ENCODE results near the gene ZEB1. TPM values are rescaled to one million over a fixed set of nuclear protein-coding genes. Genes with fewer than 3 reads are reported as not detected.

The ZEB1 gene
- polyA plus RNA-seq, 1 donor from 2014 or later, result 18.0 TPM

DNA sequence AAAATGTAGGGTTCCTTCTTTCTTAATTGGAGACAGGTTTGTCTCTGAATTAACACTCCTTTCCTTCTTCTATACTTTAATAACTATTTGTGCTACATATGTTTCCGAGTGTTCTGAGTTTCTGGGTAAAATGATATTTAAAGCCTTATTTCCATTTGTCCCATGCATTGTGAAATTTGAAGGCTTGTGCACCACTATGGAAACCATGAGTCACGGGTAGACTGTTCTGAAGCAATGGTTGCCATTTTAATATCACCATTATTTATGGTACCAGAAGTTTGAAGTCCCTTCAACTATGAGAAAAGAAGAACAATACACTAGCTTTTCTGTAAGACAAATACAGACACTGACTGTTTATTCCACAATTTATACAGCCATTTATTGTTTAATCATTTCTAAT, 44.7 kb upstream of the ZEB1 start:
- H3K36me3 ChIP-seq (ENCODE audit: insufficient read depth, low read length), result no peaks in the 10 kb centered on the region

DNA sequence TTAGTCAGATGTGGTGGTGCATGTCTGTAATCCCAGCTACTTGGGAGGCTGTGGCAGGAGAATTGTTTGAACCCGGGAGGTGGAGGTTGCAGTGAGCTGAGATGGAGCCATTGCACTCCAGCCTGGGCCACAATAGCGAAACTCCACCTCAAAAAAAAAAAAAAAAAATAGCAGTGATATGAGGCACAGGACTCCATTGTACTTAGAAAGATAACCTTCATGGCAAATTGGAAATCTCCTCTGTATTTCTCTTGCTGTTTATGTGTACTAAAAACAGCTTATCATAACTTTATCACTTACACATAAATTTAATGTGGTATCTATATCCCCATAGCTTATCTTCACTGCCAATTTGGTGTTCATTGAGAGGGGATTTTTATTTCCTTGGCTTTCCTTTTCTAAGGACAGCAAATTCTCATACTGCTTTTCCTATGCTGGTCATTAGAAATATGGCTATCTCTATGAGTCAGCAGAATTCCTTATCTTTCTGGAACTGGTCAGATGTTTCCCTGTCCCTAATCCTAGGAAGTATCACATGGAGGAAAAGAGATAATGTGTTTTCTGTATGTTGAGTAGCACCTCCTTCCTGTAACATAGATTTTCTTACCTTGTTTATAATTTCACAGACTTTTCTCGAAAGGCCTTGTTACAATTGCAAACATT, 40.6 kb upstream of the ZEB1 start:
- H3K9me3 ChIP-seq (ENCODE audit: low read length), result no peaks in the 10 kb centered on the region
- no peak overlapping the region for H3K9ac ChIP-seq (ENCODE audit: low read length)
- H3K27me3 ChIP-seq (ENCODE audit: insufficient read depth, low read depth, low read length), result no peaks in the 10 kb centered on the region
- H3K36me3 ChIP-seq (ENCODE audit: insufficient read depth, low read length), result no peaks in the 10 kb centered on the region
- H3K4me3 ChIP-seq (ENCODE audit: low read length), result no peak overlapping the region
- no peak overlapping the region for H2AFZ ChIP-seq (ENCODE audit: low read depth, low read length)
- H3K27ac ChIP-seq (ENCODE audit: low read length), result no peak overlapping the region
- TF ChIP-seq, protein P1, sequence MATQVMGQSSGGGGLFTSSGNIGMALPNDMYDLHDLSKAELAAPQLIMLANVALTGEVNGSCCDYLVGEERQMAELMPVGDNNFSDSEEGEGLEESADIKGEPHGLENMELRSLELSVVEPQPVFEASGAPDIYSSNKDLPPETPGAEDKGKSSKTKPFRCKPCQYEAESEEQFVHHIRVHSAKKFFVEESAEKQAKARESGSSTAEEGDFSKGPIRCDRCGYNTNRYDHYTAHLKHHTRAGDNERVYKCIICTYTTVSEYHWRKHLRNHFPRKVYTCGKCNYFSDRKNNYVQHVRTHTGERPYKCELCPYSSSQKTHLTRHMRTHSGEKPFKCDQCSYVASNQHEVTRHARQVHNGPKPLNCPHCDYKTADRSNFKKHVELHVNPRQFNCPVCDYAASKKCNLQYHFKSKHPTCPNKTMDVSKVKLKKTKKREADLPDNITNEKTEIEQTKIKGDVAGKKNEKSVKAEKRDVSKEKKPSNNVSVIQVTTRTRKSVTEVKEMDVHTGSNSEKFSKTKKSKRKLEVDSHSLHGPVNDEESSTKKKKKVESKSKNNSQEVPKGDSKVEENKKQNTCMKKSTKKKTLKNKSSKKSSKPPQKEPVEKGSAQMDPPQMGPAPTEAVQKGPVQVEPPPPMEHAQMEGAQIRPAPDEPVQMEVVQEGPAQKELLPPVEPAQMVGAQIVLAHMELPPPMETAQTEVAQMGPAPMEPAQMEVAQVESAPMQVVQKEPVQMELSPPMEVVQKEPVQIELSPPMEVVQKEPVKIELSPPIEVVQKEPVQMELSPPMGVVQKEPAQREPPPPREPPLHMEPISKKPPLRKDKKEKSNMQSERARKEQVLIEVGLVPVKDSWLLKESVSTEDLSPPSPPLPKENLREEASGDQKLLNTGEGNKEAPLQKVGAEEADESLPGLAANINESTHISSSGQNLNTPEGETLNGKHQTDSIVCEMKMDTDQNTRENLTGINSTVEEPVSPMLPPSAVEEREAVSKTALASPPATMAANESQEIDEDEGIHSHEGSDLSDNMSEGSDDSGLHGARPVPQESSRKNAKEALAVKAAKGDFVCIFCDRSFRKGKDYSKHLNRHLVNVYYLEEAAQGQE (IDR thresholded peaks at IDR 0.05; ENCODE audit: borderline replicate concordance), result no peak
- TF ChIP-seq MXI1 (conservative IDR thresholded peaks at IDR 0.05; ENCODE audit: poor library complexity, severe bottlenecking) (no peak), RAD21 (conservative IDR thresholded peaks at IDR 0.05) (no peak), EZH2 (IDR thresholded peaks at IDR 0.05; ENCODE audit: borderline replicate concordance, insufficient read depth, low read length, poor library complexity, severe bottlenecking) (no peak), SMC3 (conservative IDR thresholded peaks at IDR 0.05; ENCODE audit: poor library complexity) (no peak), TAF1 (IDR thresholded peaks at IDR 0.05; ENCODE audit: low read depth) (no peak), POLR2AphosphoS5 (IDR thresholded peaks at IDR 0.05) (no peak), EP300 (conservative IDR thresholded peaks at IDR 0.05; ENCODE audit: poor library complexity, severe bottlenecking) (no peak)
- TF ChIP-seq, protein P2, sequence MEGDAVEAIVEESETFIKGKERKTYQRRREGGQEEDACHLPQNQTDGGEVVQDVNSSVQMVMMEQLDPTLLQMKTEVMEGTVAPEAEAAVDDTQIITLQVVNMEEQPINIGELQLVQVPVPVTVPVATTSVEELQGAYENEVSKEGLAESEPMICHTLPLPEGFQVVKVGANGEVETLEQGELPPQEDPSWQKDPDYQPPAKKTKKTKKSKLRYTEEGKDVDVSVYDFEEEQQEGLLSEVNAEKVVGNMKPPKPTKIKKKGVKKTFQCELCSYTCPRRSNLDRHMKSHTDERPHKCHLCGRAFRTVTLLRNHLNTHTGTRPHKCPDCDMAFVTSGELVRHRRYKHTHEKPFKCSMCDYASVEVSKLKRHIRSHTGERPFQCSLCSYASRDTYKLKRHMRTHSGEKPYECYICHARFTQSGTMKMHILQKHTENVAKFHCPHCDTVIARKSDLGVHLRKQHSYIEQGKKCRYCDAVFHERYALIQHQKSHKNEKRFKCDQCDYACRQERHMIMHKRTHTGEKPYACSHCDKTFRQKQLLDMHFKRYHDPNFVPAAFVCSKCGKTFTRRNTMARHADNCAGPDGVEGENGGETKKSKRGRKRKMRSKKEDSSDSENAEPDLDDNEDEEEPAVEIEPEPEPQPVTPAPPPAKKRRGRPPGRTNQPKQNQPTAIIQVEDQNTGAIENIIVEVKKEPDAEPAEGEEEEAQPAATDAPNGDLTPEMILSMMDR (IDR thresholded peaks at IDR 0.05; ENCODE audit: poor library complexity, severe bottlenecking), result no peak
- H3K9me2 ChIP-seq (ENCODE audit: insufficient read depth, low read length), result no peaks in the 10 kb centered on the region
- no peaks in the 10 kb centered on the region for H3F3A ChIP-seq (ENCODE audit: insufficient read depth, low read length, poor library complexity, severe bottlenecking)
- no peaks in the 10 kb centered on the region for H3K79me2 ChIP-seq (replicated peaks; ENCODE audit: insufficient read depth, low read length)
- no peaks in the 10 kb centered on the region for H4K20me1 ChIP-seq (ENCODE audit: insufficient read depth)
- no peak overlapping the region for H3K4me2 ChIP-seq (ENCODE audit: low read length)

More for the DNA sequence above, 44.7 kb upstream of the ZEB1 start:
- no peak overlapping the region for H3K27ac ChIP-seq (ENCODE audit: low read length)
- no peaks in the 10 kb centered on the region for H3K9me3 ChIP-seq (ENCODE audit: low read length)
- no peaks in the 10 kb centered on the region for H4K20me1 ChIP-seq (ENCODE audit: insufficient read depth)
- no peaks in the 10 kb centered on the region for H3F3A ChIP-seq (ENCODE audit: insufficient read depth, low read length, poor library complexity, severe bottlenecking)
- H2AFZ ChIP-seq (ENCODE audit: low read depth, low read length), result no peak overlapping the region
- no peaks in the 10 kb centered on the region for H3K79me2 ChIP-seq (replicated peaks; ENCODE audit: insufficient read depth, low read length)
- H3K27me3 ChIP-seq (ENCODE audit: insufficient read depth, low read depth, low read length), result no peaks in the 10 kb centered on the region
- no peak overlapping the region for H3K4me2 ChIP-seq (ENCODE audit: low read length)
- H3K4me3 ChIP-seq (ENCODE audit: low read length), result no peak overlapping the region
- TF ChIP-seq MXI1 (conservative IDR thresholded peaks at IDR 0.05; ENCODE audit: poor library complexity, severe bottlenecking), result no peak
- TF ChIP-seq, protein P1 (IDR thresholded peaks at IDR 0.05; ENCODE audit: borderline replicate concordance), result no peak
- no peak for TF ChIP-seq TAF1 (IDR thresholded peaks at IDR 0.05; ENCODE audit: low read depth)
- TF ChIP-seq EZH2 (IDR thresholded peaks at IDR 0.05; ENCODE audit: borderline replicate concordance, insufficient read depth, low read length, poor library complexity, severe bottlenecking), result no peak
- TF ChIP-seq POLR2AphosphoS5 (IDR thresholded peaks at IDR 0.05), result no peak
- TF ChIP-seq SMC3 (conservative IDR thresholded peaks at IDR 0.05; ENCODE audit: poor library complexity), result no peak
- TF ChIP-seq, protein P2 (IDR thresholded peaks at IDR 0.05; ENCODE audit: poor library complexity, severe bottlenecking), result no peak
- no peak for TF ChIP-seq EP300 (conservative IDR thresholded peaks at IDR 0.05; ENCODE audit: poor library complexity, severe bottlenecking)
- no peak for TF ChIP-seq RAD21 (conservative IDR thresholded peaks at IDR 0.05)
- no peaks in the 10 kb centered on the region for H3K9me2 ChIP-seq (ENCODE audit: insufficient read depth, low read length)
- H3K9ac ChIP-seq (ENCODE audit: low read length), result no peak overlapping the region

Measured in neural cell (in vitro differentiated cells).